NCI-H748 treated with DMSO at 0.1 percent for 48 hours (cell line): Measurements from ENCODE around the gene DROSHA.

Source experiments
- DNase-seq: peaks from one replicate; lab custom pipeline; 2025; lab: John Stamatoyannopoulos, UW

DROSHA gene

GRCh38 chr5:31516802-31517201 is 15.1 kb downstream of the DROSHA start:
- DNase-seq, result no peak

GRCh38 chr5:31511305-31511704 is 20.6 kb downstream of the DROSHA start:
- no peak for DNase-seq

GRCh38 chr5:31504529-31504928 is 27.4 kb downstream of the DROSHA start:
- DNase-seq, result no peak

- no peak for DNase-seq
Measured at GRCh38 chr5:31502506-31502905, 29.4 kb downstream of the DROSHA start.

- no peak for DNase-seq
Measured at GRCh38 chr5:31500256-31500655, 31.6 kb downstream of the DROSHA start.

GRCh38 chr5:31496891-31497290 is 35.0 kb downstream of the DROSHA start:
- DNase-seq, result no peak

- DNase-seq, result no peak
Measured at GRCh38 chr5:31496301-31496700, 35.6 kb downstream of the DROSHA start.

- DNase-seq, result no peak
Measured at GRCh38 chr5:31495336-31495735, 36.6 kb downstream of the DROSHA start.

GRCh38 chr5:31492869-31493268 is 39.0 kb downstream of the DROSHA start:
- DNase-seq, result no peak

- DNase-seq, result no peak
Measured at GRCh38 chr5:31487506-31487905, 44.4 kb downstream of the DROSHA start.

- no peak for DNase-seq
Measured at GRCh38 chr5:31486441-31486840, 45.5 kb downstream of the DROSHA start.

GRCh38 chr5:31485376-31486207 is 46.3 kb downstream of the DROSHA start:
- no peak for DNase-seq

- no peak for DNase-seq
Measured at GRCh38 chr5:31481531-31482165, 50.2 kb downstream of the DROSHA start.

GRCh38 chr5:31479706-31480105 is 52.2 kb downstream of the DROSHA start:
- no peak for DNase-seq

- DNase-seq, result no peak
Measured at GRCh38 chr5:31478901-31479300, 53.0 kb downstream of the DROSHA start.

GRCh38 chr5:31477971-31478370 is 53.9 kb downstream of the DROSHA start:
- no peak for DNase-seq

- DNase-seq, result no peak
Measured at GRCh38 chr5:31477516-31477915, 54.4 kb downstream of the DROSHA start.

GRCh38 chr5:31476738-31477141 is 55.2 kb downstream of the DROSHA start:
- DNase-seq, result no peak

GRCh38 chr5:31471916-31472315 is 60.0 kb downstream of the DROSHA start:
- DNase-seq, result no peak

- no peak for DNase-seq
Measured at GRCh38 chr5:31471040-31471439, 60.9 kb downstream of the DROSHA start.

- DNase-seq, result no peak
Measured at GRCh38 chr5:31470608-31471007, 61.3 kb downstream of the DROSHA start.

- DNase-seq, result no peak
Measured at GRCh38 chr5:31469886-31470285, 62.0 kb downstream of the DROSHA start.

- no peak for DNase-seq
Measured at GRCh38 chr5:31469466-31469865, 62.4 kb downstream of the DROSHA start.

- no peak for DNase-seq
Measured at GRCh38 chr5:31465291-31465690, 66.6 kb downstream of the DROSHA start.
